T-helper 1 cell treated with Interleukin-12 subunit alpha and Interleukin-12 subunit beta and Interleukin-4 antibody, amounts not matched to agents 30 ng/mL and 1 ng/mL, for 36 hours (primary cell): ENCODE measurements around the gene AXIN2. TPM values are rescaled to one million over a fixed set of nuclear protein-coding genes. Genes with fewer than 3 reads are reported as not detected.
"Not testable (repeated sequence)": the region's sequence is repeated elsewhere in the genome, so short reads cannot be mapped to it uniquely, and the experiment has no call there.

ENCODE experiments used
- intact Hi-C: fragments of 100-400 bp; cut with micrococcal nuclease; formaldehyde crosslinking; loops from one replicate; pipeline ENCODE4 v1.15.1; 2024
- total RNA-seq: library from RNA; stranded (reverse); gene quantifications from 2 replicates; pipeline ENCODE4 v1.2.3, GENCODE V29; 2022

Gene AXIN2
- total RNA-seq, 1 donor from 2014 or later = 3.0 TPM

DNA sequence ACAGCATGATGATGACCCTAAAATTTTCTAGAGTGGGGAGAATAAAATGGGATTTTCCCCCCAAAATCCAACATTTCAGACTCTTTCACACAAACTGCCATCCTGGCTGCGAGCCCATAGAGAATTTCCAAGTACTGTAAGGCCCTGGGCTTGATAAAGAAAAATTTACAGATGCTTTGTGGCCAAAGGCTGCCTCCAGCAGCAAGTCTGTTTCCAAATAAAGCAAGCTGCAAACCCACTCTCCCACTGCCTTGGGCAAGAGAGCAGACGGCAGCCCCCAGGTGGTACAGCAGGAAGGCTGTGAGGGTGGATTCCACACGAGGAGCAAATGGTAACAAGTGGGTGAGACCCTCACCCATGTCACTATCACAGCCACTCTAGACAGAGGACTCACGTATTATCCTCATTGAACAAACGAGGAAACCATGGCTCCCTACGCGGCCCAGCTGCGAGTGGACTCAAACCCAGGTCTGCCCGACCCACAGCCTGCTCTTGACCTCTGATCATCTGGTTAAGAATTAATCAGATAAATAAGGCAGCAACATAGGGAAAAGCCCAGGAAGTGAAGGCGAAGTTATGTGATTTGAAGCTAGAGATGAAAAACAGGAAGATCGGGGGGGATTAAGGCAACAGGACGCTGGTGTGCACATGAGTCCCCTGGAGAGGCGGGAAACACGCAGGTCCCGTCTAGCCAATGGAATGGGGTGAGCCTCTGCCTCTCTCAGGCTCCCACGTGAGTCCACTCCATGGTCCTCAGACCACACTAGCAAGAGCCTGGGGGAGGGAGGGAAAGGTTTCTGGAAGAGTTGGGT, 37.4 kb downstream of the AXIN2 start:
- intact Hi-C loops = loop anchor here (1.0 to 10.0 kb wide), 6 partner anchors 32 to 668 kb away; partner anchors contain the start of genes AXIN2 and CEP112

DNA sequence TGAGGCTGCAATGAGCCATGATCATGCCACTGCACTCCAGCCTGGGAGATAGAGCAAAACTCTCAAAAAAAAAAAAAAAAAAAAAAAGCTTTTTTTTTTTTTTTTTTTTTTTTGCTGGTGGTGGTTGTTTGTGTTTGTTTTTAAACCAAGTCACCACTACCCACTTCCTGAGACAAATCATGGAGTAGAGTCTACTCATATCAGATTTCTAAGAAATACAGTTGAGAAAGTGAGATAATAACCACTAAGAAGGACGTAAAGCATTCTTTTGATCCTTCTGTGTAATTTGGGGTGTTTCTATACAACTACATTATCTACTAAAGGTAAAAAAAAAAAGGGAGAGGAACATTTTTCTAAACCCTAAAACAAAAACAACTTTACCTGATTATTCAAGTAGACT, 38.0 kb downstream of the AXIN2 start:
- intact Hi-C loops = loop anchor here (1.0 to 10.0 kb wide), 6 partner anchors 33 to 669 kb away; partner anchors contain the start of genes AXIN2 and CEP112

DNA sequence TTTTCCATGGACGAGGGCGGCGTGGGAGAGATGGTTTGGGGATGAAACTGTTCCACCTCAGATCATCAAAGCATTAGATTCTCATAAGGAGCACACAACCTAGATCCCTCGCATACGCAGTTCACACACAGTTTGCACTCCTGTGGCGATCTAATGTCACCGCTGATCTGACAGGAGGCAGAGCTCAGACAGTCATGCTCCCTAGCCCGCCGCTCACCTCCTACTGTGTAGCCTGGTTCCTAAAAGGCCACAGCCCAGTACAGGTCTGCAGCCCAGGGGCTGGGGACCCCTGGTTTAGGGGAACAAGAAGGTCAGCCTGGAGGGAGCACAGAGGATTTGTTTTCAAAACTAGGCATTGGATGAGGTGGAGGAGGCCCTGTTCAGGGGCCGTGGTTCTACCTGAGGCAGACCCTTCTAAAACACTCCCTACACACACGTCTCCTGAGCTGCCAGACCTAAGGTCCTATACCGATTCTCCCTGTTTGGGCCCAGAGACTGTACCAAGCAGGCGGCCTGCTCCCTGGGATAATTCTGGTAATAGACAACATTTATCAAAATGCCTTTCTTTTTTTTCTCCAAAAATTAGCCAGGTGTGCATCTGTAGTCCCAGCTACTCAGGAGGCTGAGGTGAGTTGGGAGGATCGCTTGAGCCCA, 38.6 kb downstream of the AXIN2 start:
- intact Hi-C loops = loop anchor here (1.0 to 10.0 kb wide), 6 partner anchors 33 to 669 kb away; partner anchors contain the start of genes AXIN2 and CEP112

DNA sequence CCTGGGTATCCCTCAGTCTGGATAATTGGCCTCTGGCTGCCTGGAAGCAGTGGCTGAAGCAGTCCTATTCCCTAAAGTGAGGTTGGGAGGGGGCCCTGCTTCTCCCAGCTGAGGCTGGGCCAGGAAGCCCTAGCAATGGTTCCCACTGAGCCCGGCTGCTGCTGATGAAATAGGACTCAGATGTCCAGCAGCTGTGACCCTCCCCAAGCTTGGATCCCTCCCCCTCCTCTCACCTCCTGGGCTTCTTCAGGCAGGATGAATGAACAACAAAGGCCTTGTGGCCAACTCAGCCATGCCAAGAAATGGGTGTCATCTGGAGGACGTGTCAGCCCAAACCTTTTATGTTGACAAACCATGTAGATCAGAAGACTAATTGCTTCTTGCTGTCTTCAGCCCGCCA, 42.0 kb downstream of the AXIN2 start:
- intact Hi-C loops = no loop called here

DNA sequence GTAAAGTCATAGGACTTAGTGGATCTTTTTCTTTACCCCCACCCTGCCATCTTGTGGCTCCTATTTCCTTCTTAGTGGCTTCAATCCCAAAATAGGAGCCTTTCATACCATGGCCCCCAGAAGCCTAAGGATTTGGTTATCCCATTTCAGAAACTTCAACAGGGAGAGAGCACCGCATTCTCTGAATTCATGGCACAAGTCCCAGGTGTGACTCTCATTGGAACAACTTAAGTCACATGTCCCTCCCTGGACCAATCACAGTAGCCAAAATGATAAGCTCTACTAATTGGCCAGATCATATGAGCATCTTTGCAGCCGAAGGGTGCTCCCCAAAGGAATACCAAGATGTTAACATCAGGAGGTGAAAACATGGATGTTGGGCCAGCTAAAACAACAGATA, 43.2 kb downstream of the AXIN2 start:
- intact Hi-C loops = no loop called here

DNA sequence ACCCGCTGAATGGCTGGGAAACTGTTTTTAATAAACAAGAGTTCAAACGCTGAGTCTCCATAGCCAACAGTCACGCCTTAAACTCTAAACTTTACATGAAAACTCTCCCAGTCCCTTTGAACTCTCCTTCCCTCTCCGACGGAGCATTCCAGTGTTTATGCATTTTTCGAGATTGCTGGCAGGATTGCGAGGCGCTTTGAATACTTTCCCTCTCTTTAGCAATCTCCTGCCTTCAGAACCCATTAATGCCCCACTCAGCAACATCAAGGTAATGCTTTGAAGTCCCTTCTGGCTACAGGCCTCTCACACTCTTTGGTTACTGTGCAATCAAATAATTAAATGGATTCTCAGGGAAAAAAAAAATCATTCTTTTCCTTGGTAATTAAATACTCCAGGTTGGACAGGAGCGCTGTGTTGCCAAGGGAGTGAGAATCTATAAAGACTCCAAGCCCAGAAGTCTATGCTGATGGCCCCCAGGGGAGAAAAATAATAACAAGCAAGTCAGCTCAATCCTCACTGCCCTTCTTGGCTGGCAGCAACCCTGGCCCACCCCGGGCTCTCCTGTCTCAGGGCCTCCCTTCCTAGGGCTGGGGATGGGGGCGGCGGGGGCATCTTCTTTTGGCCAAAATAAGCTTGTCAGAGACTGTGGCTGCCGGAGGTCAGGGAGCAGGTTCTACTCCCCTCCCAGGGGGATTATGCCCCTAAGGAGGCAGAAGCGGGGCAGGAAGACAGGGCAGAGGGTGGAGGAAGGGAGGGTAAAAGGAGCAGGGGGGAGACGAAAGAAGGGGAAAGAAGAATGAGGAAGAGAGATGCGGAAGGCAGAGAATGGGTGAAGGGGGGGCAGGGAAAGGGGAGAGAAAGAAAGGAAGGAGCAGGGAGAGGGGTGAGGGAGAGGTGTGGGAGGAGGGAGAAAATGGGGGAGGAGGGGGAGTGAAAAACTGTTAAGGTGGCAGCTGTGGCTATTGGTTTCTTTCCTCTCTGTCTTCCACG, 45.2 kb downstream of the AXIN2 start:
- intact Hi-C loops = no loop called here

DNA sequence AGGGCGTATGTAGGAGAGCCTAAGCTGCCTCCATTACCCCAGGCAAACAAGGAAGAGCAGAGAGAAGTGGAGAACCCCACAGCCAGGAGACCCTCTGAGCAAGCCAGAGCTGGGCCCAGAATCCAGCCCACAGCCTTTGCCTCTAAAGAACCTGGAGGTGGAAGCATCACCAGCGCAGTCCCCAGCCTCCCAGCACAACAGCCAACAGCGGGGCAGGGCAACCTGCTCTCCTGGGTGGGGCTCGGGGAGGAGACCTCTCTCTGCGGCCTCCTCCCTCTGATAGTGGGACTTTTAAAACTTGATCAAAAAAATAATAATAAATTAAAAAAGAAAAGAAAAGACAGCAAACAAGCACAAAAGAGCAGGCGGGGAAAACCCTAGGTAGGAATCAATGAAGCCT, 45.9 kb downstream of the AXIN2 start:
- intact Hi-C loops = no loop called here

DNA sequence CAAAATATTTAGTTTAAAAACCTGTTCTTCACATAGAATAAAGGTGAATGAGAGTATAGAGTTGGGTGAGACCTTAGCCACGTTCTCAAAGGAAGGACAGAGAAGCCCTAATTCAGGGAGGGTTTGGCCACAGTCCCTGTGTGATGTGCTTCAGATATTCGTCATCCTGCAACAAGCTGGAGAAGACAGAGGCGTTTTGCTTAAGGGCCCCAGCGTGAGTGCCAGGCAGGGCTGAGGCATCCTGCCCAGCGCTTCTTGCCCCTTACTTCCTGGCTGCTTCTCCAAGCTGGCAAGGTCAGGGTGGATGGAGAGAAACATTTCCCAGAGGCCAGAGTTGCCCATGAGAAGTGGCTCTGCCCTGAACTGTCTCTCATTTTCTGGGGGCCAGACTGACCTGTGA, 46.9 kb downstream of the AXIN2 start:
- intact Hi-C loops = no loop called here

DNA sequence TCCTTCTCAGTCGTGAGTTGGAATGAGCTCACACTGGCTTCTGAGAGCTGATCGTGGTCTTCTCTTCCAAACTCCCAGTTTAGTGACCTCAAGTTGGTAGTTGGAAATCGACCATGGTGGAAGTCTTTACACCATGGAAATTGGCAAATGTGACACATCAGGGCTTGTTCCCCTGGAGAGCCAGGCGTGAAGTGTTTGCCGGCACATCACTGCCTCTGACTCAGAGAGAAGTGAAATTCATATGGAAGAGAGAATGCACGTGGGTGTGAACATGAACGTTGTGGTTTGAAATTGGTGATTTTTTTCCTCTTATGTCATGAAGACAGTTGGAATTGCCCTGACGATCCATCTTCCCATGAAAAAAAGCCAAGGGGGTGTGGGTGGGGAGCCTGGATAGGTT, 47.4 kb downstream of the AXIN2 start:
- intact Hi-C loops = no loop called here

DNA sequence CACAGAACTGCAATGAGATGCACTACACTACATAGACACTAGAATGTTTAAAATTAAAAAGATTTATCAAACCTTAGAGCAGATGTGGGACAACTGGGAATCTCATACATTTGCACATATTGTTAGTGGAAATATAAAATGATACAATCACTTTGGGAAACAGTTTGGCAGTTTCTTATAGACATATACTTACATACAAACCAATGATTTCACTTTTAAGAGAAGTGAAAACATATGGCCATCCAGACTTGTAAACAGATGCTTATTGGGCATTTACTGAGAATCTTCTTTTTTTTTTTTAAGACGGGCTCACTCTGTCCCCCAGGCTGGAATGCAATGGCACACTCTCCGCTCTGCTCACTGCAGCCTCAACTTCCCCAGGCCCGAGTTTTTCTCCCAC, 50.1 kb downstream of the AXIN2 start:
- intact Hi-C loops = no loop called here

DNA sequence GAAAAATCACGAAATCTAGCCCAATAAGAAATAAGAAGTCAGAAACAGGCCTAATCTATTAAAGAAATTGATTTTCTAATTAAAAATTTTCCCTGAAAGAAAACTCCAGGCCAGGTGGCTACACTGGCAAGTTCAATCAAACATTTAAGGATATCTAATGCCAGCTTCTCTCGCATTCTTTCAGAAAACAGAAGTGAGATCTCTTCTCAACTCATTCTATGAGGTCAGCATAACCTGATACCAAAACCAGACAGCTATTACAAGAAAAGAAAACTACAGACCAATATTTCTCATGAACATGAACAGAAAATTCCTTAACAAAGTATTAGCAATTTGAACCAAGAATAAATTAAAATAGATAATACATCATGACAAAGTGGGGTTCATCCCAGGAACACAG, 52.4 kb downstream of the AXIN2 start:
- intact Hi-C loops = no loop called here

DNA sequence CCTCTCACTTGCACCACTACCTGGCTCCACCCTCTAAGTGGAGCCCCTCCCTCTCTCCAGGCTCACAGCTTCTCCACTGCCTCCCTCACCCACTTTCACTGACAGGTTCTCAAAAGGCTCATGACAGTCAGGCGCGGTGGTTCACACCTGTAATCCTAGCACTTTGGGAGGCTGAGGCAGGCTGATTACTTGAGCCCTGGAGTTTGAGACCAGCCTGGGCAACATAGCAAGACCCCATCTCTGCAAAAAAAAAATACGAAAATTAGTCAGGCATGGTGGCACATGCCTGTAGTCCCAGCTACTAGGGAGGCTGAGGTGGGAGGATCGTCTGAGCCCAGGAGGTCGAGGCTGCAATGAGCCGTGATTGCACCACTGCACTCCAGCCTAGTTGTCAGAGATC, 56.8 kb downstream of the AXIN2 start:
- intact Hi-C loops = not testable (repeated sequence)

DNA sequence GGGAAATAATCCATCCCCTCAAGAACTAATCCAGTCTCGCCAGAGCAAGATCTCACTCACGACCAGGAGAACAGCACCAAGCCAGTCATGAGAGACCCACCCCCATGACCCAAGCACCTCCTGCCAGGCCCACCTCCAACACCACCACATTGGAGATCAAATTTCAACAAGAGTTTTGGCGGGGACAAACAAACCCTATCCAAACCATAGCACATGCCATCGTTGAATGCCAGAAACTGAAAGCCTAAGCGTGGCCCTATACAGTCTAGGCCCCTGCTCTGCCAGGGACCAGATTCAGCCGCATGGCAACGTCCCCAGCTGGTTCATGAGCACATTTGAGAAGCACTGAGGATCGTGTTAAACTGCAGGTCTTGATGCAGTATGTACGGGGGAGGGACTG, 57.3 kb downstream of the AXIN2 start:
- intact Hi-C loops = no loop called here

DNA sequence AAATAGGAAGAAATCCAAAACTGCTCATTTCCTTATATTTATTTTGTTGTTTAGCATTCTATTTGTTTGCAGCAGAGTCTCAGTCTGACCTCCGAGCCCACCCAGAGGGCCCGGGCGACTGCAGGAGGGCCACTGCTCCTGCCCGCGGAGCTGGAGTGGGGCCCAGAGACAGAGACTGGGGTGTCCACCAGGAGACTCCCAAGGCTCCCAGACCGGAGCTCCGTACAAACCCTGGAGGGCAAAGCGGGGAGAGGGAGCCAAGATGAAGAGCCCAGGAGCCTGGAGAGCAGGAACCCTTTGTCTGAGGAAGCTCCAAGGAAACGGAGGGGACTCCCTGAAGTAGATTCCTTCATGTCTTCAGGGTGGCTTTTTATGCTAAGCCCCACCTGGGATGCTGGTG, 57.9 kb downstream of the AXIN2 start:
- intact Hi-C loops = no loop called here

DNA sequence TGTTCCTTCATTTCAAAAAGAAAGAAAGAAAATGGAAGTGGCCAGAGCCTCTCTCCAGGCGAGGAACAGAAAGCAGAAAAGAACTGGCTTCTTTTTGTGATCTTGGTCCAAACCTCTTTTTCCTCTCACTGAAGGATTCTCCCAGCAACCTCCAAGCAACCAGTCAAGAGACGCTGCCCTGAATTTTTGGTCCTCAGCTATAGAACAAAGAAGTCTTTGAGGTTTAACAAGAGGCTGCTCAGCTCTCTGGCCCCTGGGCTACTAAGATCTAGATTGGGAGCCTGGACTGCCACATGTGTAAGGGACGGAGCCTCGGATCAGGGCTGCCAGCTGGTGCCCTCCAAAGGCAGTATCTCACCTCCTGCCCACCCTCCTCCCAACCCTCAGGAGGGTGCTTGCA, 62.6 kb downstream of the AXIN2 start:
- intact Hi-C loops = no loop called here

DNA sequence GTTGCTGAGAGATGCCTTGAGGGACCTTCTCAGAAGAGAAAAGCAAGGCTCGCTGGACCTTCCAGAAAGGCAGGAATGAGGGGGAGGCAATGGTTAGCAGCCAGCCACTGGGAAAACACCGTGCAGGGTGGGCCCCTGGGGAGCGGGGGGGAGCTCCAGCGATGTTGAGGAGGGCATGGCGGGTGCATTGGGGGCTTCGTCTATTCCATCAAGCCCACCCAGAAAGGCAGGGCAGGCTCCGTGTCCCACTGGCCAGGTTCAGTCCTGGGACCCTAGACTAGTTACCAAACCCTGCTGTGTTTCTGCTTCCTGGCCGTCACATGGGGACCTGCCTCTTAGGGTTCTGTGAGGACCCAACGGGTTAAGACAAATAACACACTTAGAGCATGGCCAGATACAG, 64.6 kb downstream of the AXIN2 start:
- intact Hi-C loops = no loop called here

DNA sequence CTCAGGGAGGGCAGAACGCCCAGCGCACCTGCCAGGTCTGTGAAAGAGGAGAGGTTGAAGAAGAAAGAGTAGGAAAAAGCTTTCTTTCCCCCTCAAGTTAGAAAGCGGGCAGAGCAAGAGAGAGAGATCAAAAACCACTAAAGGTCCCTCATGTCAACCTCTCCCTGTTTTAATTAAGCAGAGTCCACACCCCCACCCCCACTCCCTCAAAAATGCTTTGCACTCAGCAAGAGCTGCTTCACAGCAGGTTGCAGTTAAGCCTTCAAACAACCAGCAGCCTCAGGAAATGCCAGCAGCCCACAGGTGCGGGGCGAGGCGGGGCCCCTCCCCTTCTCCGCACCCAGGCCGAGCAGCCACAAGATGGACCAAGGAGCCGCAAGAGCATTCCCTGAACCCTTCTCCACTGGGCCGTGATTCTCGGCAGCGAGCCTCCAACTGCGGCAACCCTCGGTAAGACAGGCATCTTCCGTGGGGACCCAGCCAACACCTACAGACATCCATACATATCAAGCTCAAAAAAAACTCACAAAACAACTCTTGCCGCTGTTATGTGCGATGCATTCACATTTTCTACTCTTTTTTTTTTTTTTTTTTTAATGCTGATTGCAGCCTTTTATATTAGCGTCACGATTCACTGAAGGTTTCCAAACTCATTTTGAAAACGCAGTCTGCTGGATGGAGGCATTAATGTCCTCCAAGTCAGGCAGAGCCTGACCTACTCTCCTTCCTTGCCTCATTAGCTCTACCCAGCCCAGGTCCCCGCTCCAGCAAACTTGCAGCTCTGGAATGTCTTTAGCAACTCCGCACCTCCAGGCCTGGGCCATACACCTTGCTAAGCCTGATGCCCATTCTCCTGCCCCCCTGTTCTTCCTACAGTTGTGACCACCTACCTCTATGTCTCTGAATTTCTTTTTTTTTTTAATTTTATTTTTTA, 66.1 kb downstream of the AXIN2 start:
- intact Hi-C loops = loop anchor here (2.0 kb wide), 1 partner anchor 61 kb away; no protein-coding TSS in a partner anchor

DNA sequence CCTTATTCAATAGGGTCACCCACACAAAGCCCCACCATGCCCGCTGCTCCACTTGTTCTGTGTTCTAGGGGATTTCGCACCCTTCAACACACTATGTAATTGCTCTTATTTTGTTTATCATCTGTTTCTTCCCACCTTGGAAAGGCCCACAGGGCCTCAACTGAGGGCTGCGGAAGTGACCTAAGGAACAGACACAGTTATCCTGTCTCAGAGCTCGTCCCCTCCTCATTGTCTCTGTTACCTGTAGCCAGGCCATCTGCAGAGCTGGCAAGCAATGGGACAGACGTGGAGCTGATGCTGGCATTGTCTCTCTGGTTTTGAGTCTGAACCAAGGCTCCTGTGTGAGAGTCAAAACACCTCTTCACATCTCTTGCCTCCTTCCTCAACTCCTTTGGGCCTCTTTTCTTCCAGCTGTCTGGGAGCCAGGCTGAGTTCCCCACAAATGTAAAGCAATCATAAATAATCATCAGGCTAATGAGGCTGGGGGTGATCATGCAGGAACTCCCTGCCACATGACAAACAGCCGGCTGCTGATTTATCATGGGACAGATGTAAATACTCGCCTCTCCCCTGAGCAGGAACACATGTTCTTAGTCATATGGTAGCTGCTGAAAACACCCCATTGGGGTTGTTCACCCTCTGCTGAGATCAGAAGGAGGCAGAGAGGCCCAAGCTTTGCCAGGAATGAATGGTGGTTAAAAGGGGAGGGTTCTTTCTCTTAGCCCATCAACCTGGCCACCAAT, 71.9 kb downstream of the AXIN2 start:
- intact Hi-C loops = no loop called here

DNA sequence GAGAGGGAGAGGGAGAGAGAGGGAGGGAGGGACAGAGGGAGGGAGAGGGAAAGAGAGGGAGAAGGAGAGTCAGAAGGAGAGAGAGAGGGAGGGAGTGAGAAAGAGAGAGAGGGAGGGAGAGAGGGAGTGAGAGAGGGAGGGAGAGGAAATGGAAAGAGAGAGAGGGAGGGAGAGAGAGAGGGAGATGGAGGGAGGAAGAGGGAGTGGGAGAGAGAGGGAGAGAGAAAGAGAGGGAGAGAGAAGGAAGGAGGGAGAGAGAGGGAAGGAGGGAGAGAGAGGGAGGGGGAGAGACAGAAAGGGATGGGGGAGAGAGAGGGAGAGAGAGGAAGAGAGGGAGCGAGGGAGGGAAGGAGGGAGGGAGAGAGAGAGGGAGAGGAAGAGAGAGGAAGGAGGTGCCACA, 72.8 kb downstream of the AXIN2 start:
- intact Hi-C loops = no loop called here

DNA sequence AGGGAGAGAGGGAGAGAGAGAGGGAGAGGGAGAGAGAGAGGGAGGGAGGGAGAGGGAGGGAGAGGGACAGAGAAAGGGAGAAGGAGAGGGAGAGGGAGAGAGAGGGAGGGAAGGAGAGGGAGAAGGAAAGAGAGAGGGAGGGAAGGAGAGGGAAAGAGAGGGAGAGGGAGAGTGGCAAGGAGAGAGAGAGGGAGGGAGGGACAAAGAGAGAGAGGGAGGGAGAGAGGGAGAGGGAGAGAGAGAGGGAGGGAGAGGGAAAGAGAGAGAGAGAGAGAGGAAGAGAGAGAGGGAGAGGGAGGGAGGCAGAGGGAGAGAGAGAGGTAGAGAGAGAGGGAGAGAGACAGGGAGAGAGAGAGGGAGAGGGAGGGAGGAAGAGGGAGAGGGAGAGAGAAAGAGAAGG, 73.5 kb downstream of the AXIN2 start:
- intact Hi-C loops = no loop called here
